ENCODE results near the gene IL20.

IL20 gene

GRCh38 chr1:206854401-206855129 lies 10.9 kb upstream of the IL20 start:
- Mint-ChIP-seq H3K27ac (no peak overlapping the region), H3K4me3 (no peak overlapping the region), H3K27me3 (no peaks in the 10 kb centered on the region), H3K9me3 (ENCODE audit: low read depth) (no peaks in the 10 kb centered on the region), H3K4me1 (ENCODE audit: low read depth) (peaks cover 11% of the 10 kb centered on the region), H3K36me3 (no peaks in the 10 kb centered on the region)

GRCh38 chr1:206855859-206856258 lies 9.6 kb upstream of the IL20 start:
- H3K9me3 Mint-ChIP-seq (ENCODE audit: low read depth) = no peaks in the 10 kb centered on the region

GRCh38 chr1:206856674-206857464 lies 8.6 kb upstream of the IL20 start:
- no peaks in the 10 kb centered on the region for H3K9me3 Mint-ChIP-seq (ENCODE audit: low read depth)
- peaks cover 3% of the 10 kb centered on the region for H3K27me3 Mint-ChIP-seq
- no peak overlapping the region for H3K27ac Mint-ChIP-seq
- no peak overlapping the region for H3K4me3 Mint-ChIP-seq
- H3K4me1 Mint-ChIP-seq (ENCODE audit: low read depth) = peaks cover 13% of the 10 kb centered on the region
- H3K36me3 Mint-ChIP-seq = no peaks in the 10 kb centered on the region

More at GRCh38 chr1:206855859-206856258, 9.6 kb upstream of the IL20 start:
- no peaks in the 10 kb centered on the region for H3K36me3 Mint-ChIP-seq
- H3K4me1 Mint-ChIP-seq (ENCODE audit: low read depth) = peaks cover 13% of the 10 kb centered on the region
- no peaks in the 10 kb centered on the region for H3K27me3 Mint-ChIP-seq
- no peak overlapping the region for H3K4me3 Mint-ChIP-seq
- no peak overlapping the region for H3K27ac Mint-ChIP-seq

GRCh38 chr1:206859082-206859521 lies 6.3 kb upstream of the IL20 start:
- H3K4me1 Mint-ChIP-seq (ENCODE audit: low read depth) = peaks cover 13% of the 10 kb centered on the region
- no peaks in the 10 kb centered on the region for H3K36me3 Mint-ChIP-seq
- no peak overlapping the region for H3K4me3 Mint-ChIP-seq
- H3K27ac Mint-ChIP-seq = peak overlapping the region; percentile 46
- H3K27me3 Mint-ChIP-seq = peaks cover 3% of the 10 kb centered on the region
- H3K9me3 Mint-ChIP-seq (ENCODE audit: low read depth) = no peaks in the 10 kb centered on the region

GRCh38 chr1:206860165-206860564 lies 5.3 kb upstream of the IL20 start:
- peaks cover 17% of the 10 kb centered on the region for H3K4me1 Mint-ChIP-seq (ENCODE audit: low read depth)
- H3K9me3 Mint-ChIP-seq (ENCODE audit: low read depth) = no peaks in the 10 kb centered on the region
- no peaks in the 10 kb centered on the region for H3K36me3 Mint-ChIP-seq
- H3K27me3 Mint-ChIP-seq = peaks cover 3% of the 10 kb centered on the region
- no peak overlapping the region for H3K27ac Mint-ChIP-seq
- no peak overlapping the region for H3K4me3 Mint-ChIP-seq

- Mint-ChIP-seq H3K27me3 (peaks cover 3% of the 10 kb centered on the region), H3K4me3 (no peak overlapping the region), H3K27ac (no peak overlapping the region), H3K36me3 (no peaks in the 10 kb centered on the region), H3K4me1 (ENCODE audit: low read depth) (peaks cover 20% of the 10 kb centered on the region), H3K9me3 (ENCODE audit: low read depth) (no peaks in the 10 kb centered on the region)
Observed at GRCh38 chr1:206863266-206863665, 2.2 kb upstream of the IL20 start.

GRCh38 chr1:206866062-206866461 lies 639 bp downstream of the IL20 start:
- H3K27ac Mint-ChIP-seq = no peak overlapping the region
- H3K27me3 Mint-ChIP-seq = peaks cover 3% of the 10 kb centered on the region
- H3K4me1 Mint-ChIP-seq (ENCODE audit: low read depth) = peaks cover 16% of the 10 kb centered on the region
- H3K9me3 Mint-ChIP-seq (ENCODE audit: low read depth) = no peaks in the 10 kb centered on the region
- H3K4me3 Mint-ChIP-seq = no peak overlapping the region
- H3K36me3 Mint-ChIP-seq = peaks cover 6% of the 10 kb centered on the region

- Mint-ChIP-seq H3K4me3 (no peak overlapping the region), H3K27me3 (no peaks in the 10 kb centered on the region), H3K27ac (no peak overlapping the region), H3K36me3 (peaks cover 12% of the 10 kb centered on the region), H3K4me1 (ENCODE audit: low read depth) (peaks cover 16% of the 10 kb centered on the region), H3K9me3 (ENCODE audit: low read depth) (no peaks in the 10 kb centered on the region)
Observed at GRCh38 chr1:206867239-206867638, 1.8 kb downstream of the IL20 start.

- H3K27me3 Mint-ChIP-seq = no peaks in the 10 kb centered on the region
- no peak overlapping the region for H3K27ac Mint-ChIP-seq
- peaks cover 16% of the 10 kb centered on the region for H3K4me1 Mint-ChIP-seq (ENCODE audit: low read depth)
- peaks cover 12% of the 10 kb centered on the region for H3K36me3 Mint-ChIP-seq
- H3K4me3 Mint-ChIP-seq = no peak overlapping the region
- H3K9me3 Mint-ChIP-seq (ENCODE audit: low read depth) = no peaks in the 10 kb centered on the region
Observed at GRCh38 chr1:206867716-206868115, 2.3 kb downstream of the IL20 start.

GRCh38 chr1:206868264-206868663 lies 2.8 kb downstream of the IL20 start:
- H3K9me3 Mint-ChIP-seq (ENCODE audit: low read depth) = no peaks in the 10 kb centered on the region
- peaks cover 16% of the 10 kb centered on the region for H3K4me1 Mint-ChIP-seq (ENCODE audit: low read depth)
- no peaks in the 10 kb centered on the region for H3K27me3 Mint-ChIP-seq
- H3K4me3 Mint-ChIP-seq = no peak overlapping the region
- H3K36me3 Mint-ChIP-seq = peaks cover 14% of the 10 kb centered on the region
- no peak overlapping the region for H3K27ac Mint-ChIP-seq

- H3K27ac Mint-ChIP-seq = no peak overlapping the region
- no peaks in the 10 kb centered on the region for H3K9me3 Mint-ChIP-seq (ENCODE audit: low read depth)
- peaks cover 27% of the 10 kb centered on the region for H3K36me3 Mint-ChIP-seq
- no peak overlapping the region for H3K4me3 Mint-ChIP-seq
- peaks cover 2% of the 10 kb centered on the region for H3K4me1 Mint-ChIP-seq (ENCODE audit: low read depth)
- H3K27me3 Mint-ChIP-seq = no peaks in the 10 kb centered on the region
Observed at GRCh38 chr1:206872139-206872538, 6.7 kb downstream of the IL20 start.

- no peak overlapping the region for H3K27ac Mint-ChIP-seq
- H3K9me3 Mint-ChIP-seq (ENCODE audit: low read depth) = peaks cover 4% of the 10 kb centered on the region
- no peaks in the 10 kb centered on the region for H3K27me3 Mint-ChIP-seq
- no peak overlapping the region for H3K4me3 Mint-ChIP-seq
- H3K4me1 Mint-ChIP-seq (ENCODE audit: low read depth) = peaks cover 2% of the 10 kb centered on the region
- peaks cover 39% of the 10 kb centered on the region for H3K36me3 Mint-ChIP-seq
Observed at GRCh38 chr1:206873603-206874188, 8.3 kb downstream of the IL20 start.

- H3K4me1 Mint-ChIP-seq (ENCODE audit: low read depth) = no peaks in the 10 kb centered on the region
- H3K36me3 Mint-ChIP-seq = peaks cover 41% of the 10 kb centered on the region
- H3K9me3 Mint-ChIP-seq (ENCODE audit: low read depth) = peaks cover 13% of the 10 kb centered on the region
- H3K27ac Mint-ChIP-seq = no peak overlapping the region
- H3K4me3 Mint-ChIP-seq = no peak overlapping the region
- H3K27me3 Mint-ChIP-seq = no peaks in the 10 kb centered on the region
Observed at GRCh38 chr1:206875752-206876377, 10.4 kb downstream of the IL20 start.

- Mint-ChIP-seq H3K27ac (no peak overlapping the region), H3K4me1 (ENCODE audit: low read depth) (no peaks in the 10 kb centered on the region), H3K27me3 (no peaks in the 10 kb centered on the region), H3K9me3 (ENCODE audit: low read depth) (peaks cover 13% of the 10 kb centered on the region), H3K36me3 (peaks cover 30% of the 10 kb centered on the region), H3K4me3 (no peak overlapping the region)
Observed at GRCh38 chr1:206878456-206878855, 13.0 kb downstream of the IL20 start.

- Mint-ChIP-seq H3K27ac (no peak overlapping the region), H3K36me3 (peaks cover 27% of the 10 kb centered on the region), H3K9me3 (ENCODE audit: low read depth) (peaks cover 13% of the 10 kb centered on the region), H3K4me1 (ENCODE audit: low read depth) (no peaks in the 10 kb centered on the region), H3K27me3 (no peaks in the 10 kb centered on the region), H3K4me3 (no peak overlapping the region)
Observed at GRCh38 chr1:206880314-206880713, 14.9 kb downstream of the IL20 start.

Measured in activated naive CD8-positive, alpha-beta T cell (primary cell).